Stimulated activated CD8-positive, alpha-beta memory T cell treated with anti-CD3 and anti-CD28 coated beads, Interleukin-7, amount 100 ng/mL, for 1 hour (primary cell): ENCODE results near the gene C3orf20.

Source experiments
- DNase-seq, 2 donors: peaks; one replicate each; pipeline ENCODE4 v3.0.0-alpha.2; 2020; ENCODE audit warnings: low read depth in 2 of 2

C3orf20 gene

GRCh38 chr3:14758297-14758696, 83.4 kb downstream of the C3orf20 start:
- no peak for DNase-seq

- DNase-seq = no peak
Measured at GRCh38 chr3:14758959-14759358, 84.0 kb downstream of the C3orf20 start.

- no peak for DNase-seq
Measured at GRCh38 chr3:14760185-14760584, 85.2 kb downstream of the C3orf20 start.

GRCh38 chr3:14761121-14761672, 86.3 kb downstream of the C3orf20 start:
- DNase-seq = no peak

DNA sequence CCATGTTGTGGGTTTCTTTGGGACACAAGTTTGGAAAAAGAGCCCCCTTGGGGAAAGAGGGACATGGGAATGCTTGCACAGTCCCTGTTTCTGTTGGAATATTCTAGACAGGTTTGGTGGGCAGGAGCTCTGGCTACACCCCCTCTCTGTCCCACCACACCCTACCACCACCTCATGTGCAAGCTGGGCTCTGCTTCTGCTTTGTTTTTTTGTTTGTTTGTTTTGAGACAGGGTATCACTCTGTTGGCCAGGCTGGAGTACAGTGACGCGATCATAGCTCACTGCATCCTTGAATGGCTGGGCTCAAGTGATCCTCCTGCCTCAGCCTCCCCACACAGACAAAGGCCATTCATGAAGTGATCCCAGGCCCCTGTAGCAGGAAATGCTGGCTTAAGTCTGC, 86.9 kb downstream of the C3orf20 start:
- no peak for DNase-seq

DNA sequence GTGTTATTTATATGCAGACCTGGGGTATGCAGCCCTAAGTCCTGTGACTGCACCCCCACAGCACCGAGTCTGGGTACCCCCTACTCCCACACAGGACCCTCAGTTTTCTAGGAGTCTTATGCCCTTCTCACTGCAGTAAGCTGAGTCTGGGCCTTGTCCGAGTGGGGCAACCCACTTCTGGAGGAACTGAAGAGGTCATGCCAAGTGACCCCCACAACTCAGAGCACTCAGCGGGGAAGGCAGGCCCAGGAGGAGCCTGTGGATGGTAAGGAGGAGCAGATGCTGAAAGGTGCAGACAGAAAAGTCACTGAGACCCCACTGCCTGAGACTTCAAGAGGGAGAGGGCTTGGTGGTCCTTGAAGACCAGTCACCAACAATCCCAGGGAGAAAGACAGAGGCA, 87.8 kb downstream of the C3orf20 start:
- no peak for DNase-seq

- no peak for DNase-seq
Measured at GRCh38 chr3:14764331-14765059, 89.6 kb downstream of the C3orf20 start.

GRCh38 chr3:14765060-14765400, 90.1 kb downstream of the C3orf20 start:
- DNase-seq = no peak

DNA sequence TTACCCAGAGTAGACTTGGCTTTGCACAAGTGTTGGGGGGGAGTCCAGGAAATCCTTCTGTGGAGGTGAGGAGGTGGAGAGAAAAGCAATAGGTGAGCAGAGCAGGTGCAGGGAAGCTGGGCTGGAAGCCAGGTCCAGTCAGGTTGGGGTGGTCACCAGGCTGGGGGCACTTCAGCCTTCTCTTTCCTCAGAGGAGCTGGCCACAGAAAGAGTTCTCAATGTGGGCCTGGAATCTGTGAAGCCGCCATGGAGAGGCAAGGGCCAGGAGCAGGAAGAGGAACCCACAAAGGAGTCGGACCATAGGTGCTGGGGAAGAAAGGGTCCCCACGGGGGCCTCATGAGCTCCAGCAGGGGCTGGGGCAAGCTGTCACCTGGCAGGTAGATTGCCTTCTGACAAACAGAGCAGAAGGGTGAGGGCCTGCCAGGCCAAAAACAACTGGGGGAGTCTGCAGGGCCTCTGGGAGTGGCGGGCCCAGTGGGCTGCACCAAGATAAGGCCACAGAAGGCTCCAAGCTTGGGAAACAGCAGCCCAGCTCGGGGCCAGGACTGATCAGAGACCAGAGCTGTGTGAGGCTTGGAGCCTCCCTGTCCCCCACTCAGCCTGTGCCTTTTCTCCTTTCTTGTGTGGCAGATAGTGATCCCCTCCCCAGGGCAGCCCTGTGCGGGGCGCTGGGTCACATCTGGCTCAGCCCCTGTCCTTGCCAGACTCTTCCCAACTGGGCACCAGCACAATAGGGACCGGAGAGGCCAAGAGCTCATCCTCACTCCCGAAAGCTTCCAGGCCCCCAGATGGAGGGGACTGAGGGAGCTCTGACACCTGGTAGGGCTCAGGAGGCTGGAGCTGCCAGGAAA, 90.9 kb downstream of the C3orf20 start:
- no peak for DNase-seq

DNA sequence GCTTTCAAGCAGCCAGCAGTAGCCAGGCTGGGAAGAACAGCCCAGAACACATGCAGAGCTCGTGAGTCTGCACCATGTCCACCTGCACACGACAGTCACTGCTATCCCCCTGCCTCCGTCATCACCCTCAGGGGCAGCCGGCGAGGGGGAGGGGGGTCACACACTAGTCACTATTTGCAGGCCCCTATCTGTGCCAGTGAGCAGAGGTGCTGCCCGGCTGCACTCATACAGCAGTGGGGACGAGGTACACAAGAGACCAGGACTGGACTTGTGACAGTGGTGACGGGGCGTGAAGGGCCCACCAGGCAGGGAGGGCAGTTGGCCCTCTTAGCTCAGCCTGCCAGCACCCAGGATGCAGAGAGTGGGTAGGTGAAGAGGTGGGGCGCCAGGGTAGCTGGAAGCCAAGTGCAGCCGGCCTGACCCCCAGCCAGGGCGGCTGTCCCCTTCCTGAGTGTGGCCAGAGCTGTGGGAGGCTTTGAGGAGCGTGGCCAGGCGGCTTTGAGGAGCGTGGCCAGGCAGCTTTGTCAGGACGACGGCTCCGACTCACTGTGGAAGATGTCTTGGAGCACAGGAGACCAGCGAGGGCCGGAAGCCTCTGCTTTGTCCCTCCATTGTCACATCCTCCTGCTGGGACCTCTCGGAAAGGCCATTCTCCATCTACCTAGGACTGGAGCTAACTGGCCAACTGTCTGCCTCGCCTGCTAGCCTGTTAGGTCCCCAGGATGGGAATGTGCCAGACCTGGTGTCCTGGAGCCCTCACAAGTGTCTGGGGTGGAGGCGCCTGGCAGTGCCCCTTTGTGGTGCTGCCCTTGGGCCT, 91.7 kb downstream of the C3orf20 start:
- DNase-seq = no peak

GRCh38 chr3:14767245-14768051, 92.5 kb downstream of the C3orf20 start:
- DNase-seq = no peak

- no peak for DNase-seq
Measured at GRCh38 chr3:14768182-14768790, 93.3 kb downstream of the C3orf20 start.

GRCh38 chr3:14768881-14769280, 93.9 kb downstream of the C3orf20 start:
- no peak for DNase-seq

GRCh38 chr3:14769544-14770325, 94.8 kb downstream of the C3orf20 start:
- DNase-seq = no peak

GRCh38 chr3:14770591-14770990, 95.7 kb downstream of the C3orf20 start:
- DNase-seq = no peak

DNA sequence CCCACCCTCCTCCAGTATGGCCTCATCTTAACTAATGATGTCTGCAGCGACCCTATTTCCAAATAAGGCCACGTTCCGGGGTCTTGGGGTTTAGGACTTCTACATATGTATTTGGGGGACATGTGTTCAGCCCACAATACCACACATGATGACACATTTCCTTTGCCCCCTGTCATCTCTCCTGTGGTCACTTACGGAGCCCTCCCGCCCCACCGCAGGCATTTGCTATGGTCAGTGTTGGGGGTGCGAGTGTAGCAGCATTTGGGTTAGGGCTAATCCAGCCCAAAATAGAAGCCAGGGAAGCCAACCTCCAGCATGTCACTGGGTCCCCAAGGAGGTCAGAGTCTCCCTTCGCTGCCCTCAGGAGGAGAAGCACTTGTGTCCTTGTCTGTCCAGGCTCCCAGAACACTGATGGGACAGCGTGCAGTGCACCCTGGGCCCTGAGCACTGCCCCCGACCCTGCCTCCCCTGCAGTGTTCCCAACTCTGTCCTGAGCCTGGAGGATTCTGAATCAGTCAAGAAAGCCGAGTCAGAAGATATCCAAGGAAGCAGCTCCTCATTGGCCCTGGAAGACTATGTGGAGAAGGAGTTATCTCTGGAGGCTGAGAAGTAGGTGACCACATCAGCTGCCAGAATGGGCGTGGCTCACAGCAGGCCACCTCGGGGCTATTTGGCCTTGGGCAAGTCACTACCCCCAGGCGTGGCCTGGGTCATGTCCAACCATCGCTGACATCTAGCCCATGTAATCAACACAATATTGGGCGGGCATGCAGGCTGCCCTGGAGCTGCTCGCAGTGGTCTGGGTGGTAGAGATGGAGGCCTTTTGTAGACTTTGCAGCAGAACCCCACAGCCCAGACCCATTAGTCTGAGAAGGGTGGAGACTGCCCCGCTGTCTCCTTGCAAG, 96.9 kb downstream of the C3orf20 start:
- DNase-seq = no peak

- no peak for DNase-seq
Measured at GRCh38 chr3:14772533-14773138, 97.7 kb downstream of the C3orf20 start.

DNA sequence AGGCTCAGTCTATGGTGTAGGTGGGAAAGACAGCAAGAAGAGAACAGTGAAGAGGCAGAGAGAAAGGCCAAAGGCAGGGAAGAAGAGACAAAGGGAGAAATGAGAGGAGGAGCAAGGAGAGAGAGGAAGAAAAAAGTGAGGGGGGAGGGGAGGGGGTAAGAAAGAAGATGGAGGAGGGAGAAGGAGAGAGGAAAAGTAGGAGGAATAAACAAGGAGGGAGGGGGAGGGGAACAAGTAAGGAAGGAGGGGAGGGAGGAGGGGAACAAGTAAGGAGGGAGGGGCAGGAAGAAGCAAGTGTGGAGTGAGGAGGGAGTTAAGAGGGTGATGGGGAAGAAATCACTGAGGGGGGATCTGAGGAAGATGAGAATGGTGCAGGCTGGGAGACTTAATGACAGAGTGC, 98.3 kb downstream of the C3orf20 start:
- no peak for DNase-seq
